Effector CD4-positive, alpha-beta T cell (primary cell): ENCODE results near the gene ZNF593.

ENCODE experiments used
- DNase-seq: peaks from one replicate; pipeline ENCODE4 v3.0.0-alpha.2; 2020
- total RNA-seq: gene quantifications from one replicate; lab custom pipeline; 2026; lab: John Stamatoyannopoulos, UW

ZNF593 gene
- 5.3 reads per million, percentile 20 among the genes with 10 or more reads in this experiment for total RNA-seq

DNA sequence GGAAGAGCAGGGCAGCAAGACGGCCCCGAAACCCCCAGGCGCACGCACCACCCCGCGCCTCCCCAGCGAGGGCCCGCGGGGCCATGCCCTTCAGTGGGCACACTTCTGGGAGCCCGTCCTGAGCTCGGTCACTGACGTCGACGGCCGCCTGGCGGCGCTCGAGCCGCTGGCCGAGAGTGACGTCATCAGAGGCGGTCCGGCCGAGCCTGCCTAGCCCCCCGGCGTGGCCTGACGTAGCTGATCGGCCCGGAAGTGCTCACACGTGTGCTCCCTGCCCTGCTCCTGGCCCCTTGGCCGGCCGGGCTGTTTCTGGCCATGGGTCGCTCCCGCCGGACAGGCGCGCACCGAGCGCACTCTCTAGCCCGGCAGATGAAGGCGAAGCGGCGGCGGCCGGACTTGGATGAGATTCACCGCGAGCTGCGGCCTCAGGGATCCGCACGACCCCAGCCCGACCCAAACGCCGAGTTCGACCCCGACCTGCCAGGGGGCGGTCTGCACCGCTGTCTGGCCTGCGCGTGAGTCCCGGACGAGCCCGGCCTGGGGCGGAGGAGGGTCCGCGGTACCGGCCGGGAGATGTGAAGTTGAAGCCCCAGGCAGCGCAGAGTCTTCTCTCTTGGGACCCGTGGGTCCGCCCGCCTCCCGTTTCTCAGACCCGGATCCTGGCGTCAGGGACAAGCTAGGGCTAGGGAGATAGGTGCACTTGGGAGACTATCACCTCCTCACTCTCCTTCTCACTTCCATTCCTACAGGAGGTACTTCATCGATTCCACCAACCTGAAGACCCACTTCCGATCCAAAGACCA, at the start of gene ZNF593:
ZNF593 (plus strand) TSS at position 240 of the 803 bp plus-strand sequence; CDS start at position 316, 76 bp downstream.
- DNase-seq: peak; percentile 74

DNA sequence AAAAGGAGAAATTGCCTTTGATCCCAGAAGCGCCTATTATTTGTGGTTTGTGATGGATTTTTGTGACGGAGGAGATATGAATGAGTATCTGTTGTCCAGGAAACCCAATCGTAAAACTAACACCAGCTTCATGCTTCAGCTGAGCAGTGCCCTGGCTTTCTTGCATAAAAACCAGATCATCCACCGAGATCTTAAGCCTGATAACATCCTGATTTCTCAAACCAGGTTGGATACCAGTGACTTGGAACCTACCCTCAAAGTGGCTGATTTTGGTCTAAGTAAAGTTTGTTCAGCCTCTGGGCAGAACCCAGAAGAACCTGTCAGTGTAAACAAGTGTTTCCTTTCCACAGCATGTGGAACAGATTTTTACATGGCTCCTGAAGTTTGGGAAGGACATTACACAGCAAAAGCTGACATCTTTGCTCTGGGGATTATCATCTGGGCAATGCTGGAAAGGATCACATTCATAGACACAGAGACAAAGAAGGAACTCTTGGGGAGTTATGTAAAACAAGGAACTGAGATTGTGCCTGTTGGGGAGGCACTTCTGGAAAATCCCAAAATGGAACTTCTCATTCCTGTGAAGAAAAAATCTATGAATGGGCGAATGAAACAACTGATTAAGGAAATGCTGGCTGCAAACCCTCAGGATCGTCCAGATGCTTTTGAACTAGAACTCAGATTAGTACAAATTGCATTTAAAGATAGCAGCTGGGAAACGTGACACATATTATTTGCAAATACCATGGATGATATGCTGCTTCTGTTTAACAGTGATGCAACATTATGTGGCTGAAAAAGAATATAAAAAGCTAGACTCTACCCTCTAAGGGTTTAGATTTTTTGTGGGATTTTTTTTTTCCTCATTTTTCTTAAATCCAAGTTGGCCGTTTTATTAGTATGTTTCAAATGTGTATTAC, 47.6 kb upstream of the ZNF593 start:
- no peak for DNase-seq

GRCh38 chr1:26122988-26123973, 46.4 kb upstream of the ZNF593 start:
- no peak for DNase-seq

DNA sequence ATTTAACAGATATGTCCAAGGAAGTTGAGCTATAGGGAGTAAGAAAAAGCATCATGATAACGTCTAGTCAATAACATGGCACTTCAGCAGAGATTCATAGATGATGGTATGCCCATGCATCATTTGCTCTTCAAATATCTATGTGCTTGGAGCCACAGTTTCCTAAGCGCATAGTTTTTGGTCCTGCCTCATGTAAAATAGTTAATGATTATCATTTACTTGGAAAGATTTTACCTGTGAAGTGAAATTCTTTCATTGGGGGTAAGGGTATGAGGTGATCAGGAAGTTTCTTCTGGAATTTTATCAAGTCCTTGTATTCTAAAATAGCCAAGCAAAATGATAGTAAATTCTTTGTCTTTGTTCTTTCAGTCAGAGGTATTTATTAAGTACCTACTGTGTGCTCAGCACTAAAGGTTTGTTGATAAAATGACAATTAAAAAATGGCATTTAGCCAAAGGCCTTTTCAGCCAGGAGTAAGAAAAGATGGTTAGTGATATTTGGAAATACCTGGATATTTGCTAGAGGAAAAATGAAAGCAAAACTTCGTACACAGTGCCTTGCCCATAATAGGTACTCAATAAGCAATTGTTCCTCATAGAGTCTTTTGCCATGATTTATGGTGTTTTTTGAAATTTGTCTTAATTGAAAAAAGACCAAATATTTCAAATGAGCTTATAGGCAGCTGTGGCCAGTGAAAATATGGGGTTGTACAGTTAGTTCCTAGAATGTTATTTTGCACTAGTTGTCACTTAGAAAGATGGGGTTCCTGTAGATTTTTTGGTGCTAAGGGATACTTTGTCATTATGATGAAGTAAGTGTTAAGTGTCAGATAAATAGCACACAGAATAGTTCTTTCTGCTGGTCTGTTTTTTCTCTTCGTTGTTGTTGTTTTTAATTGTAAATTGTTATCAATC, 45.0 kb upstream of the ZNF593 start:
- DNase-seq: no peak

DNA sequence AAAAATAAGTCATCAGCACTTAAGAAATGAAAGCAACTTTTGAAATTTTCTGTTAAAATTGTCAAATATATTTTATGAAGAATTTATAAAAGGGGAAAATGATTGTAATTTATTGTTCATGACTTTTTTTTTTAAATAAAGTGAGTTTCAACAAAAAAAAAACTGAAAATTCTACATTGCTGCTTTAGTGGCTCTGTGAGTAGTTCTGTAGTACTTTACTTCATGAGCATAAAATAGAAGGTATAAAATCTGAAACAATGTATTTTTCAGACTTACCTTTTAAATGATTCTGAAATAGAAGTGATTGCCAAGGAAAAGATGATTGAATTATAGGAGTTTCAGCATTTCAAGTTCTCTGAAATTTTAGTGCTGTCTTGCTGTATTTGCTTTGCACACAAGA, 44.3 kb upstream of the ZNF593 start:
- DNase-seq: no peak

- no peak for DNase-seq
Observed at GRCh38 chr1:26125946-26126320, 43.8 kb upstream of the ZNF593 start.

DNA sequence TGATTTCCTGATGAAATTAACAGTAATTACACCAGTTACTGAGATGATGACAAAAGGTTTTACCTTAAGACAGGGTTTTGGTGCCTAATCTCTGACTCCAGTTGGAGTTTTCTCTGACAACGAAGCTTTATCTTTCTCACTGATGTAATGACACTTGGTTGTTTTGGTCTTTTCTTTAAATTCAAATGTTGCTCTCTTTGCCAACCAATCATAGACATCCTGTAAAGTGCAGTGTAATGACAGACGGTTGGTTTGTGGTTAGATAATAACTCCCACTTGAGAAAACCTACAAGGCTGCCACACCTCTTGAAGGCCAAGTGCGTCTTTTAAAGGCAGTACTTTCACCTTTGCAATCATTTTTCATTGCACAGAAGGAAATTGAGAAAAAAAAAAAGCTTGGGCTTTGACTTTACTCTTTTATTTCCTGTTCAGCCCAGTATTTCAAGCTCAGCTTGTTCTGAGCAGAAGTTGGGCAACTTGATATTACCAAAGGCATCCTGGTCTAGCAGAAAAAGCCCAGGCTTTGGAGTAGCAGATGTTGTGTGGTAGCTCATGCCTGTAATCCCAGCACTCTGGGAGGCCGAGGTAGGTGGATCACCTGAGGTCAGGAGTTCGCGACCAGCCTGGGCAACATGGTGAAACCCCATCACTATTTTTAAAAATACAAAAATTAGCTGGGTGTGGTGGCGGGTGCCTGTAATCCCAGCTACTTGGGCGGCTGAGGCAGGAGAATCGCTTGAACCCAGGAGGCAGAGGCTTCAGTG, 43.2 kb upstream of the ZNF593 start:
- peak; percentile 49 for DNase-seq

DNA sequence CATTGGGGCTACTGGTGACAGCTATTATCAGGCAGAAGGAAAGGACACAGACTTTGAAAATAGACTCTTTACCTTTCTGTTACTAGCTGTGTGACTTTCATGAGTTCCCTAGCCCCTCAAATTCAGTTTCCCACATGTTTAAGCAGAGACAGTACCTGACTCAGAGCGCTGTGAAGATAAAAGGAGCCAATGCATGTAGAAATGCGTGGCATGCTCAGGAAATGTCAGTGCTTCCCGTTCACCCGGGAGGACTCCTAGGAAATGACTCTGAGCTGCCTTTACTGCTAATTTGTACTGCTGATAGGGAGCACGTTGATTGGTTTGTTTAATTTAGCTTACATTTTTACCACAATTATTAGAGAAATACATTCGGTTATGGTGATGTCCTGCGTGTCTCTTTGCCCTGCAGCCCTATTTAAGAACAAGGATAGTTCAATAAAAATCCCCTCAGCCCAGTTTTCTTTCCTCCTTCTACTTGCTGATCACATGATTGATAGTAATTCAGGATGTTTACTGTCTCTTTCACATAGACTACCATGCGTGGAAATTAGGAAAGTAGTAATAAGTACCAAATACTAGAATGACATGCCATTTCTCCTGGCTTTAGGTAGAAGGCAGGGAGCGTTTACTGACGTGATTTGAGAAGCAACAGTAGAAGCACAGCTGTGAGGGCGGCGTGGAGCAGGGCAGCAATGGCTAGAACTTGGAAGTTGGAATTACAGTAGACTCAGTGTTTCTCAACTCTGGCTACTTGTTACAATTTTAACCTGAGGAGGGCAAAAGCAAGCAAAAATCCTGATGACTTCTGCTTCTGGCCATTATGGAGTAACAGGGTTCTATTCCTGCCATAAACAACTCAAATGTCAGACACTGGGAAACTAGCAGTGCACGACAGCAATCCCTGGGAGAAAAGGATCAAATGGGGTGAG, 42.2 kb upstream of the ZNF593 start:
- DNase-seq: no peak

DNA sequence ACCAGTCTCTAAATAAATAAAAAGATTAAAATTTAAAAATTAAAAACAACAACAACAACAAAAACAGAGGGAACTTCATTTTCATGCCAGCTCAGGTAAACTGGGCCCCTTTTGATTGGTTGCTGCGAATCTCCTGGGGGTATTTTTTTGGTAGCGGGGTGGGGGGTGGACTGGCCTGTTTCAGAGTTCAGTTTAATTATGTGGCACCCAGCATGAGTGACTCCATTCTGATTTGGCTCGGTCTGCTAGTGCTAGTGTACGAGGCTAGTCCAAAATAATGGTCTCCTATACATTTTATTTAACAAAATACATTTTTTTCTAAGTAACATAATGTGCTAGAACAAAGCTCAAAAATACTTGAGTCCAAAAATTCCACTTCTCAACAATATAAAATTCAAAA, 39.9 kb upstream of the ZNF593 start:
- no peak for DNase-seq

- no peak for DNase-seq
Observed at GRCh38 chr1:26130695-26131094, 39.0 kb upstream of the ZNF593 start.

- no peak for DNase-seq
Observed at GRCh38 chr1:26132128-26132833, 37.4 kb upstream of the ZNF593 start.

DNA sequence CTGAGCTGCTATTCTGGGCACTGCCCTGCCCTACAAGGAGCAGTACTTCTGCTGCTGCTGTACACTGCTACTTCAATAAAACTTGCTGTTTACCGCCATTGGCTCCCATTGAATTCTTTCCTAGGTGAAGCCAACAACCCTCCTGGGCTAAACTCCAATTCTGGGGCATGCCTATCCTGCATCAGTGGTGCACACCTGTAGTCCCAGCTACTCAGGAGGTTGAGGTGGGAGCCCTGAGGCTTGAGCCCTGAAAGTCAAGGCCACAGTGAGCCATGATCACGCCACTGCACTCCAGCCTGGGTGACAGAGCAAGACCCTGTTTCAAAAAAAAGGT, 36.9 kb upstream of the ZNF593 start:
- no peak for DNase-seq

- no peak for DNase-seq
Observed at GRCh38 chr1:26134466-26134865, 35.2 kb upstream of the ZNF593 start.

DNA sequence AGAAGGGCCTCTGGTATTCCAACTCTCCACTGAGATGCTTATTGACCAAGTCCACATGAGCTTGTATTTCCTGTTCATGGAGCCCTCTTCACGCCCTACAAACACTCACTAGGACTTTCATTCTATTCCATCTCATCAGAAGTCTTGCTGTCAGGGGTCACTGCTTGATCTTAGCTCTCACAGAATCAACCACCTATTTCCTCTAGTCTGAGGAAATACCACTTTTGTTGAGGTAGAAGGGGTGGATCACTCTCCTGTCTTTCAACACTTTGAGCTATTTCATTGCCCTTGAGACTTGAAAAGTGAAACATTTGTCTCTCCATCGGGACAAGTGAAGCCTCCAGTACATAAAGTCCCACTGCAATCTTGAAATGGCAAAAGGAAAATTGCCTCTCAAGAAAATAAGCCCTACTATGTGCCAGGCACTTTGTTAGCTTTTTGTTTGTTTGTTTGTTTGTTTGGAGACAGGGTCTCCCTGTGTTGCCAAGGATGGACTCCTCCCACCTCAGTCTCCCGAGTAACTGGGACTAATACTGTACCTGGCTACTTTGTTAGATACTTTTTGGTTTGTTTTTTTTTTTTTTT, 30.6 kb upstream of the ZNF593 start:
- DNase-seq: no peak

- no peak for DNase-seq
Observed at GRCh38 chr1:26142159-26142558, 27.5 kb upstream of the ZNF593 start.

DNA sequence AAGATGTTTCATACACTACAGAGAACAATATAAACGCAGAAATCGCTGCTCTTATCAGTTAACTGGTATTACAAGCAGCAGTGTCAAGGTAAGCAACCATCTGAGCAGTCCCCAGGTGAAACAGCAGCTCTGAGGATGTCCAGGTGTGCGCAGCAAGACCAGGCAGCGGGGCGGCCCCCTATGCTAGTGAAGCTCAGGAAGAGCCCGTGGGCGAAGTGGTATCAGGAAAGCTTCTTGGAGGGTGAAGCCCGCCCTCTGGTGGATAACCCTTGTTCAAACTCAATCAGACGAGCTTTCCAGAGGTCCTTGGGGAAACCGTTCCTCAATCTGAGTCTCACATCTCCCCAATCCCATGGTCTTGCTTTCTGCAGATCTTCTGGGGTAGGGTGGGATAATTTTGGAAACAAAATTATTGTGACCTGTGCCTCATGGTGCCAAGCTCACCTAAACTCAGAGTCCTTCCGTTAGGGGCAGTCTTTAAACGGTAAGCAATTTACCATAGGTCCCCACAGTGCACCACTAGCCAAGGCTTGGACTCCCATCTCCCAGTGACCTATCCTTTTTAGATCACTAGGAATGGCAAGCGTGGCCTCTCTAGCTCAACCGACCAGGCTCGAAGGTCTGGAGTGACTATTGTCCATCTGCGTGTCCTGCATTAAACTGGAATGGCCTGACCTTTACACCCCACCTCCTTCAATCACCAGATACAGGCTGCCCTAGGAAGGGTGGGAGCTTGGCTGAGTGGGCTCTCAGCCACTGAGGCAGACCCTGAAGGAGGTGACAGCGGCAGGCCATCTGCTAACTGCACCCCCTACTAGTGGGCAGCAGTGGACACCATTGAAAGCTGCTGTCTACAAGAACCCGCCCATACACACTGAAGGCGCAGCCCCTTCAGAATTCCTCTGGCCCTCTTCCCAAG, 24.4 kb upstream of the ZNF593 start:
- peak; percentile 72 for DNase-seq

DNA sequence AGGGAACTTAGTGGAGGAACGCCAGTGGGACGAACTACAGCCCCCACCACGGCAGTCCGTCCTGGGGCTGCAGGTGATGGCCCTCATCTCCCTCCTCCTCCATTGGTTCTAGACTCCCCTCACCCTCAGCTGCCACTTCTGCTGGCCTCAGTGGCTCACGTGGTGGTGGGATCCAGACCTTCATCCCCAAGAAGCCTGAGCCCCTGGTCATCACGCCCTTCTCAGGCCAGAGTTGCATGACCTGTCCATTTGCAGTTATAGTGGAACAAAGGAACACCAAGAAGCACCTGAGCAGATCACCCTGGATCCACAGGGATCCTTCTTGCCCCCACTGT, 23.8 kb upstream of the ZNF593 start:
- DNase-seq: no peak

- DNase-seq: no peak
Observed at GRCh38 chr1:26148887-26149286, 20.8 kb upstream of the ZNF593 start.
